Sigmoid colon (tissue), 7 donors: ENCODE measurements around the gene GRHL1. TPM values are rescaled to one million over a fixed set of nuclear protein-coding genes. Genes with fewer than 3 reads are reported as not detected.

Experiments
- DNase-seq: peaks from one replicate; pipeline ENCODE4 v3.0.0-alpha.2; 2019
- H3K27ac ChIP-seq, 4 donors: fragments of 200-600 bp; sonication (generic); one replicate each; pipeline ENCODE4 v1.5.1; 2016 to 2019; ENCODE audit warnings: mild to moderate bottlenecking in 1 of 4
- H3K27me3 ChIP-seq, 3 donors: fragments of 200-600 bp; sonication (generic); one replicate each; pipeline ENCODE4 v1.5.1; 2019; ENCODE audit warnings: mild to moderate bottlenecking in 1 of 3
- H3K36me3 ChIP-seq, 4 donors: fragments of 200-600 bp; sonication (generic); one replicate each; pipeline ENCODE4 v1.5.1; 2016 to 2019
- H3K4me1 ChIP-seq, 4 donors: fragments of 200-600 bp; sonication (generic); one replicate each; pipeline ENCODE4 v1.5.1; 2017 to 2019
- H3K4me3 ChIP-seq, 4 donors: fragments of 200-600 bp; sonication (generic); one replicate each; pipeline ENCODE4 v1.5.1; 2017 to 2019; ENCODE audit warnings: mild to moderate bottlenecking in 2 of 4, moderate library complexity in 1 of 4
- H3K9me3 ChIP-seq, 4 donors: fragments of 200-600 bp in 3 of 4; sonication (generic) in 3 of 4; one replicate each; pipeline versions ENCODE4 v1.5.1 to v1.6.1; 2013 to 2019
- EP300 ChIP-seq, 4 donors: sonication (generic); formaldehyde crosslinking; IDR thresholded peaks; one replicate each; pipeline ENCODE4 v1.6.1; 2017; ENCODE audit warnings: antibody characterized with exemption in 4 of 4
- POLR2A ChIP-seq, 2 donors: fragments of 450-650 bp; IDR thresholded peaks; one replicate each; pipeline ENCODE4 v1.6.1; 2016; ENCODE audit warnings: antibody characterized with exemption in 2 of 2, mild to moderate bottlenecking in 2 of 2, moderate library complexity in 2 of 2
- POLR2AphosphoS5 ChIP-seq, 4 donors: sonication (generic); formaldehyde crosslinking; IDR thresholded peaks; one replicate each; pipeline ENCODE4 v1.6.1; 2017; ENCODE audit warnings: antibody characterized with exemption in 4 of 4
- WGBS, 2 donors: extraction: QIAGEN DNeasy Blood & Tissue Kit; methylation state at CpG; one replicate each; pipeline ENCODE4 v1.1.7; 2013; 5-methylcytosine and 5-hydroxymethylcytosine counted together
- intact Hi-C: fragments of 100-400 bp; cut with DNase I; formaldehyde crosslinking; loops from one replicate; pipeline ENCODE4 v1.15.1; 2023
- polyA plus RNA-seq, 3 donors: library from polyadenylated mRNA; stranded (reverse); fragments of 200-250 nt; gene quantifications; one replicate each; pipeline ENCODE4 v1.2.3, GENCODE V29; 2013
- total RNA-seq, 4 donors: library from RNA; depleted of rRNA; stranded (reverse); fragments of >200 nt; gene quantifications; one replicate each; pipeline ENCODE4 v1.1.0, GENCODE V29; 2016
- TF ChIP-seq, protein P1 (sequence below), 4 experiments: fragments of 450-650 bp in 3 of 4; fragments of 200-600 bp in 1 of 4; IDR thresholded peaks; one replicate each; pipeline ENCODE4 v1.5.1; 2016 to 2019; ENCODE audit warnings: antibody characterized with exemption in 4 of 4, mild to moderate bottlenecking in 3 of 4, moderate library complexity in 2 of 4
- donor health status: healthy with polysubstance abuse.
- donor health status: Bipolar disorder and iron deficiency.
- donor health status: healthy.

The GRHL1 gene
- total and polyA plus RNA-seq, 7 donors, result under 0.01 to 4.2 (median 1.4) TPM

DNA sequence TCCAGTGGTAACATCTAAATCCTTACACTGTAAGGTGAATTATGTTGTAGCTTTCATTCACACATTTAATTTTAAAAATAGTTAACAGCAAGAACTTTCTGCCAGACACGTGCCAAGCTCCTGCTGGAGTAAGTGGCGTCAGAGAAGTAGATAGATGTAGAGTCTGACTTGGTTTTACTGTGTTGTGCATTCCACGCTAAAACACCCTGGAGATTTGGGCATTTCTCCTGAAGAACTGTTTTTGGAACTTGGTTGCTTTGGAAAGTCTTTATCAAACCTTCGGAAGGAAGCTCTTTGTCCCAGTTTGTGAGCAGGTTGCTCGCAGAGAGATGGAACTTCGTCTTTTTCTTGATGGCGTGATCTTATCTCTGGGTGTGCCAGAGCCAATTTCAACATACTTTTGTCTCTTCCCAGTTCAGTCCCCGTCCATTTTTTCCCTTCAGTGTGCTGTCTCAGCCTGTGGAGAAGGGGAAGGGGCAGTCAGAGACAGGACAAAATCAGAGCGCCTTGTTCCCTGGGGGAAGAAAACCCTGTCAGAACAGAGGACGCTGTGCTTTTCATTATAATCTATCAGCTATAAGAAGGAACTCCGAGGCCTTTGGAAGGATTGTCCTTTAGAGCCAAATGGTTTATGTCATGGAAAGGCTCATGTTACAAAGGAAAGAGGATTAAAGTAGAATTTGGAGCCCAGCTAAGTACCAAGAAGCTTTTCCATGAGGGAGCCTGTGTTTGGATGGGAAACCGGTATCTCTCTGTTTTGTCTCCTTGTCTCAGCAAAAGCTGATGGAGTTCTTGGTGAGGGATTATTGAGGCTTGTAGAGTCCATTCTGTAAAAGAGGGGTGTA lies 18.9 kb downstream of the GRHL1 start:
- H3K4me1 ChIP-seq, result peaks cover 0 to 26% (median 19%) of the 10 kb centered on the region in 4 donors
- peak overlapping the region; percentile 36 to 79 (median 52) for H3K27ac ChIP-seq
- intact Hi-C loops, result no loop called here
- H3K36me3 ChIP-seq, result peaks cover 0 to 1% (median 0%) of the 10 kb centered on the region in 4 donors
- no peak for TF ChIP-seq POLR2AphosphoS5 (IDR thresholded peaks at IDR 0.05)
- TF ChIP-seq POLR2A (IDR thresholded peaks at IDR 0.05), result no peak
- TF ChIP-seq EP300 (IDR thresholded peaks at IDR 0.05), result no peak
- TF ChIP-seq, protein P1, sequence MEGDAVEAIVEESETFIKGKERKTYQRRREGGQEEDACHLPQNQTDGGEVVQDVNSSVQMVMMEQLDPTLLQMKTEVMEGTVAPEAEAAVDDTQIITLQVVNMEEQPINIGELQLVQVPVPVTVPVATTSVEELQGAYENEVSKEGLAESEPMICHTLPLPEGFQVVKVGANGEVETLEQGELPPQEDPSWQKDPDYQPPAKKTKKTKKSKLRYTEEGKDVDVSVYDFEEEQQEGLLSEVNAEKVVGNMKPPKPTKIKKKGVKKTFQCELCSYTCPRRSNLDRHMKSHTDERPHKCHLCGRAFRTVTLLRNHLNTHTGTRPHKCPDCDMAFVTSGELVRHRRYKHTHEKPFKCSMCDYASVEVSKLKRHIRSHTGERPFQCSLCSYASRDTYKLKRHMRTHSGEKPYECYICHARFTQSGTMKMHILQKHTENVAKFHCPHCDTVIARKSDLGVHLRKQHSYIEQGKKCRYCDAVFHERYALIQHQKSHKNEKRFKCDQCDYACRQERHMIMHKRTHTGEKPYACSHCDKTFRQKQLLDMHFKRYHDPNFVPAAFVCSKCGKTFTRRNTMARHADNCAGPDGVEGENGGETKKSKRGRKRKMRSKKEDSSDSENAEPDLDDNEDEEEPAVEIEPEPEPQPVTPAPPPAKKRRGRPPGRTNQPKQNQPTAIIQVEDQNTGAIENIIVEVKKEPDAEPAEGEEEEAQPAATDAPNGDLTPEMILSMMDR (IDR thresholded peaks at IDR 0.05), result no peak
- WGBS, 2 donors, result 85 to 87% methylated on average over 12 of the region's 12 CpGs
- H3K9me3 ChIP-seq, result no peaks in the 10 kb centered on the region
- no peak for DNase-seq
- no peaks in the 10 kb centered on the region for H3K27me3 ChIP-seq
- H3K4me3 ChIP-seq, result no peak overlapping the region

DNA sequence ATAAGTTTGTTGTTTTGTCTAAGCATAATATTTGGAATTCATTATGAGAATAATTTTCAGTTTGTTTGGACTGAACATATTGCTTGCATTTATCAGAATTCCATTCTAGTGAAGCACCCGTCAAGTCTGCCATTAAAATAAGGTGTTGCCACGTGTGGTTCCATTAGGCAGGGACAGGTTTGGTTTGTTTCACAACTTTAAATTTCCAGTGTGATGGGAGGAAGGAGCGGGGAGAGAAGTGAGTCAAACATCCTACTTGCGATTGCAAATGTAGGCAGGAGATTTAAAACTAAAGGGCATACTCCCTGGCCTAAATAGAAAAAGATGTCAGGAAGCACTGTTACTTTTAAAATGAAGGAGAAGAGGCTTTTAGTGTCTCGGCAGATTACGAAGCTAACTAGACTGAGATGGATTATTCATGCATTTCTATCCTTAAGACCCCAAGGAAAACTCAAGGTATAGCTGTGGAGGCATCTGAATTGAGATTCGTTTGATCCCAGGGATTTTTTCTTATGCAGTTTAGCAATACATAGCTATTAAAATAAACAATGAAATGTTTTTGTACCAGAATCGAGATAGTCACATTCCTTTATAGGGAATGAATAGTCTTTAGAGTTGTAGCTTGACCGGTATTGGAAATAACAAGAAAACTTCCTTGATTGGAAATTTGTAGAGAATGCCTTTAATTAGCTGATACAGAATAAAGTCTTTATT lies 19.8 kb downstream of the GRHL1 start:
- Histone ChIP-seq H3K4me1 (peaks cover 0 to 35% (median 28%) of the 10 kb centered on the region in 4 donors), H3K27me3 (no peaks in the 10 kb centered on the region), H3K4me3 (no peak overlapping the region), H3K27ac (peak overlapping the region; percentile 36 to 79 (median 52)), H3K9me3 (no peaks in the 10 kb centered on the region), H3K36me3 (no peaks in the 10 kb centered on the region)
- TF ChIP-seq, protein P1 (IDR thresholded peaks at IDR 0.05), result no peak
- no peak for DNase-seq
- intact Hi-C loops, result no loop called here
- WGBS, 2 donors, result 82 to 86% methylated on average over 9 of the region's 9 CpGs

DNA sequence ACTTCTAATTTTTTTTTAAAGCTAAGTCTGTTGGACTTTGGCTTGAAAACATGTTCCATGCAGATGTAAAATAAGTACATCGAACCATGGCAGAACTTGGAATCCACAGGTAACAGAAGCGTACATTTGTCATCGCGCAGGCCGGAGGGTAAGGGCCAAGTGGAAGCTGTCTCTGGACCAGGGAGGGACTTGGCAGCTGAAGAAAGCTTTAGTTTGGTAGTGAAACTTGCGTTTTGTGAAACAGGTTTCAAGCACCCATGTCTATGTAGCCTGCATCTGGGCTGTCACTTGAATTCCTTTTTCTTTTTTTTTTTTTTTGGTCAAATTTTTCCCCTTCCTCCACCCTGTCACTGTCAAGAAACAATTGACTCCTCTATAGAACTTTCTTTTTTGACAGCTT lies 20.4 kb downstream of the GRHL1 start:
- Histone ChIP-seq H3K36me3 (no peaks in the 10 kb centered on the region), H3K27me3 (no peaks in the 10 kb centered on the region), H3K4me3 (no peak overlapping the region), H3K9me3 (no peaks in the 10 kb centered on the region), H3K4me1 (peaks cover 0 to 41% (median 33%) of the 10 kb centered on the region in 4 donors), H3K27ac (peak overlapping the region in 3 of 4 donors; percentile 28 to 79 (median 36))
- no peak for DNase-seq
- no peak for TF ChIP-seq POLR2A (IDR thresholded peaks at IDR 0.05)
- TF ChIP-seq, protein P1 (IDR thresholded peaks at IDR 0.05), result no peak
- intact Hi-C loops, result no loop called here
- WGBS, 2 donors, result 96 to 97% methylated on average over 6 of the region's 6 CpGs

DNA sequence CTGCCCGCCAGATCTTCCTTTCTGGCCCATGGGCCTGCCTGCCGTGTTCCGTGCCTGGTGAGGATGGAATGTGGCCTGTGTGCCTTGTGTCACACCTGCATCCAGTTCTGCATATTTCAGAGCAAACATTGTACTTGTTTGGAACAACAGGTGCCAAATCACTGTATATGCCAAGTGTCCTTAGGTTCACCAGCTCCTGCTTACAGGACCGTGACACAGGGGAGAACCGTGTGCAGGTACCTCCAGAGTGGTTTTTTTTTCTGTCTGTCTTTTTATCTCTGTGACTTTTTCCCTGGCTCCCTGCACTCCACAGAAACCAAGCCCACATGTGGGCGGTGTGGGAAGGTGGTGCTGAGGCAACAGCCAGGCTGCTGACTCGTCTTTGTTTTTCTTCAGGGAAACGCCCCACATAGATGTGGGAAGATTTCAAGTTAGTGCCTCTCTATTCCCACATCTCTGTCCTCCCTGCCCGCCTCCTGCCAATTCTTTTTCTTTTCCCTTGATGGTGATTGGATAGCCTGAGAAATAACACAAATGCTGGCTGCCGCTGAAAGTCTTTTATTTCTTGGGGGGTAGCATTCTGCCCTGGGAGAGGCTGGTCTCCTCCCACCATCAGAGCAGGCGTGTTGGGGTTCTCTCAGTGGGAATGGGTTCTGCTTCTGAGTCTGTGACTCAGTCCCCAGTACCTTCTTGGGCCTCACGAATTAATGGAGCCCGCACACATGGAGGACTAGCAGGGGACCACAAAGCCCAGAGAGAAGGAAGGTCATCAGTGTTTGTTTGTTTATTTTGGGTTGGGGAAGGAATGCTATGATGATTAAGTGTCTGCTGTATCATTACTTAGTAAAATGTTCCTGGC lies 21.4 kb downstream of the GRHL1 start:
- Histone ChIP-seq H3K27me3 (no peaks in the 10 kb centered on the region), H3K4me1 (peaks cover 0 to 41% (median 33%) of the 10 kb centered on the region in 4 donors), H3K9me3 (no peaks in the 10 kb centered on the region), H3K4me3 (no peak overlapping the region), H3K36me3 (no peaks in the 10 kb centered on the region), H3K27ac (peak overlapping the region in 3 of 4 donors; percentile 3 to 79 (median 36))
- TF ChIP-seq, protein P1 (IDR thresholded peaks at IDR 0.05), result no peak
- TF ChIP-seq POLR2A (IDR thresholded peaks at IDR 0.05), result no peak
- no peak for TF ChIP-seq EP300 (IDR thresholded peaks at IDR 0.05)
- TF ChIP-seq POLR2AphosphoS5 (IDR thresholded peaks at IDR 0.05), result no peak
- intact Hi-C loops, result no loop called here
- WGBS, 2 donors, result 50 to 77% methylated on average over 13 of the region's 13 CpGs
- DNase-seq, result no peak
